ENCODE results near the gene NINL.

NINL gene

DNA sequence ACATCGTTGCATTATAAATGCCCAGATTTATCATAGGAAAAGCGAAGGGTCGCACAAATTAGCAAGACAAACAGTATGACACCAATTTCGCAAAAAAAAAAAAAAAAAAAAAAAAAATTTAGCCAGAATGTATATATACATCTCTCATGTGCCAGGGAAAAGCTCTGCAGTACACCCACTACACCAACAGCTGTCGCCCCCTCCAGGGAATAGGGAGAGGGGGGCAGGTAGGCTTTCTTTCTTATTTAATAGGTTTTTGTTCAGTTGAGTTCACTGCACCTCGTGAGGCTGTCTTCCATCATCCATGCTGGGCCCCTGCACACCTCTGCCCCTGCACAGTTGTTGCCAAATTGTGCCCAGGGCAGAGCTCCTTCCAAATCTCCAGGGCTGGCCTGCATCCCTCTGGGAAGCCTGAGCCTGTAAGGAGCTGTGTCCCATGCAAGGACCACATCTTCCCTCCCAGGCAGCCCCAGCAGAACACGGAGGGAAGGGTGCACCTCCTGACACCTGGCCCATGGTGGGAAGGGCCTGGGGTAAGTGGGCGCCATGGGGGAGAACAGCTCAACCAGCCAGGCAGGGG, 85.4 kb downstream of the NINL start:
- no peak for DNase-seq (ENCODE audit: low spot score)

- DNase-seq (ENCODE audit: low spot score) = no peak
Observed at GRCh38 chr20:25499031-25499430, 86.3 kb downstream of the NINL start.

DNA sequence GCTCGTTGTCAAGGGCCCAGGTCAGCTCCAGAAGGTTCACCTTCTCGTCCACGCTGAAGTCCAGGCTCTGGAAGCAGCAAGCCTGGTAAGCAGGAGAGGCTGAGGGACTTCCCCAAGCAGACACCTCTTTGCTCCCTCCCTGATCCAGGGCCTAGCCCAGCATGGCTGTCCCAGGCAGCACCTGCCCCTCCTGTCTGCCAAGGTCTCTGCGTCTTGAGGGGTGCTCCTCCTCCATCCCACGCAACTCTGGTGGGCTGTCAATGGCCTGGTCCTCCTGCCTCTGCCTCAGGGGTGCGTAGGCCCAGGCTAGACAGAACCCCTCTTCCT, 87.1 kb downstream of the NINL start:
- no peak for DNase-seq (ENCODE audit: low spot score)

GRCh38 chr20:25497586-25498279, 87.6 kb downstream of the NINL start:
- no peak for DNase-seq (ENCODE audit: low spot score)

GRCh38 chr20:25496968-25497401, 88.3 kb downstream of the NINL start:
- DNase-seq (ENCODE audit: low spot score) = no peak

DNA sequence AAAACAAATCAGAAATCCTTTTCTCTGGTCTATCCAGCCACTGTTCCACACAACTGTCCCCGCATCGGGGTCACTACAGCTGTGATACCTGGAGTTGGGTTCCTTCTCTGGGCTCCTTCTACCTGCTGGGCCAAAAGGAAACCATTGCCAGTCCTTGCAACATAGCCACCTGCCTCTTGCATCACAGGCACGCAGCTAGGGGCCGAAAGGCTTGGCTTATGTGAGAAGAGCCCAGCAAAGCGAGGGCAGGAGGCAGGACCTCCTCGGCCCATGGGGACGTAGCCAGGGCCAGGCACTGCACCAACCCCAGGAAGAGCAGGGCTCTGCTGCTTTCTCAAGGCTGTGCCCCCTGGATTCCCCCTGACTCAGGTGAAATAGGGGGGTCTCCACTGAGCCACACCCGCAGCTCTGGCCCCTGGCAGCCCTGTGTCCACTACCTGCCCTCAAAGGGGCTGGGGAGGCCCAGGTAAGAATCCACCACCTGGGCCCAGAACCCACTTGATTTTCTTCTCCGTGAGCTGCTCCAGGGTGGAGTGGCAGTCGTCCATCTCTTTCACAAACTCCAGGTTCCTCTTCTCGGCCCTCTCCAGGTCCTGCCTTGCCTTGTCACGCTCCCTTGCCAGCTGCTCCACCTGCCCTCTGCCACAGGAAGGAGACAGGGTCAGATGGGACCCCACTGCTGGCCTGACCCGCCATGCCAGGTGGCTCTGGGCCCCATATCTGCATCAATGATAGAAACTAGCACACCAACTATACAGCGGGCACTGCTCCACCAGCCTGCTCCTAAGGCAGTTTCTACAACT, 89.0 kb downstream of the NINL start:
- DNase-seq (ENCODE audit: low spot score) = no peak

- no peak for DNase-seq (ENCODE audit: low spot score)
Observed at GRCh38 chr20:25495189-25495824, 90.0 kb downstream of the NINL start.

- DNase-seq (ENCODE audit: low spot score) = no peak
Observed at GRCh38 chr20:25494506-25495188, 90.7 kb downstream of the NINL start.

DNA sequence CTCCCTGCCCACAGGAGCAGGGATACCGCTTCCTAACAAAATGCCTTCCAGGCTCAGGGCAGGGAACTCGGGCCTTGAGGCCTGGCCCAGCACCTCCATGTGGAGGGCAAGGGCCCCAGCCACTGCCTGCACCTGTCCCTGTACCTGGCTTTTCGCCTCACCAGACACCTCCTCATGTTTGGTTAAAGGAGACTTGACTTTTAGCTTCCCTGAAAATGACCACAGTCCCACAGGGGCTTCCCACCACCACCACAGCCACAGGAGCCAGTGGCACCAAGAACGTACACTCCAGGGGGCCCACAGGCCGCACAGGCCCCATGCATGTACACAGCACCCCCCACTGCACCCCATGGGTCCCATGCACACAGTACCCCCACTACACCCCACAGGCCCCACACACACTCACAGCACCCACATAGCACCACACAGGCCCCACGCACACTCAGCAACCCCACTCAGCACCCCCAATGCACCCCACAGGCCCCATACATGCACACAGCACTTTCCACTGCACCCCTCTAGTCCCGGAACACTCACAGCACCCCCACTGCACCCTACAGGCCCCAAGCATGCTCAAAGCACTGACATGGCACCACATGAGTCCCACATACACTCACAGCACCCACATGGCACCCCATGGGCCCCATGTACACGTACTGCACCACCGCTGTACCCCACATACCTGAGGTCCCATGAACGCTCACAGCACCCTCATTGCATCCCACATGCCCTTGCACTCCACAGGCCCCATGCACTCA, 91.4 kb downstream of the NINL start:
- DNase-seq (ENCODE audit: low spot score) = no peak

DNA sequence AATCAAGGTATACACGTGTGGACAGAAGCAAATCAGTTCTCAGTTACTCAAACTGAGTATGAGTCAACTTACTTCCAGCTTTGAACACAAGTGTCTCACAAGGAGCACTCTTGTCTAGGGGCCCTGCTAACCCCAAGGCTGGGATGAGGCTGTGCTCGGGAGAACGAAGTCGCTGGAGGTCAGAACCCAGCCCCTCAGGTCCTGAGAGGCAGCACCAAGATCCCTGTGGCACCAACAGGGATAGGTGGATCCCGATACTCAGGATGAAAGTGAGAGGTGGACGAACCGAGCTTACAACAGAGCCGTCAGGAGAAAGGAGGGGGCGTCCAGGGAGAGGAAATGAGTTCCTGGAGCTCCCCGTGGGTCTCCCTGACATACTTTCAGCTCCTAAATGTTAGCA, 92.2 kb downstream of the NINL start:
- DNase-seq (ENCODE audit: low spot score) = no peak

GRCh38 chr20:25491446-25492038, 93.8 kb downstream of the NINL start:
- DNase-seq (ENCODE audit: low spot score) = no peak

DNA sequence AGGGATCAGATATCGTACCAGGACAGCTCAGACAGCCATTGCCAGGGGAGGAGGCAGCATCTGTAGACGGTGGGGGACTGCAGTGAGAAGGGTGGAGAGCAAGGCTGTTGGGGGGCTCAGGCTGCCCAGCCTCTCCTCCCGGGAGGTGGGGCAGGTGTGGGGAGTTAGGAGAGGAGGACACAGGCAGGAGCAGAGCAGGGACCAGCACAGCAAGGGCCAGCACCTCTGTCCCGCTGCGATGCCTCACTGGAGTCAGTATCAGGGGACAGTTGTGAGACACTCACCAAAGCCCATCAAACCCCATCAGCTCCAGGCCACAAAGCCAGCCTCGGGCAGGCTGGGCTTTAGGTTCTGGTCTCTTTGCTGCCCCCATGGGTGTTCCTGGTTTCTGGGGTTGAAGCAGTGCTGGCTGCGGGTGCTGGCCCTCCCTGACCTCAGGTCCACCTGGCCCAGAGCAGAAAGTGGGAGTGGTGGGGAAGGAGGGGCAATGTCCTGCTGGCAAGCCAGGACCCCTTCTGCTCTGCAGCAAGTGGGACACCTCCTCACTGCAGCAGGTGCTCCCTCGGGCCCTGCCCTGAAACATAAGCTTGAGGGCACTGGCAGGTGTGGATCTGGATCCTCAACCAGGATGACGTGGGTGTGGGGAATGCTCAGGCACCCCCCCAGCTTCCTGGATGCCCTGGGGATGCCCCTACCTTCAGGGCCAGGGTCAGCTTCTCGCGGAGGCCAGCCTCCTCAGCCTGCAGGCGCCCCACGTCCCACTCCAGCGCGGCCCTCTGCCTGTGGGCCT, 94.5 kb downstream of the NINL start:
- DNase-seq (ENCODE audit: low spot score) = no peak

GRCh38 chr20:25489221-25489871, 96.0 kb downstream of the NINL start:
- no peak for DNase-seq (ENCODE audit: low spot score)

DNA sequence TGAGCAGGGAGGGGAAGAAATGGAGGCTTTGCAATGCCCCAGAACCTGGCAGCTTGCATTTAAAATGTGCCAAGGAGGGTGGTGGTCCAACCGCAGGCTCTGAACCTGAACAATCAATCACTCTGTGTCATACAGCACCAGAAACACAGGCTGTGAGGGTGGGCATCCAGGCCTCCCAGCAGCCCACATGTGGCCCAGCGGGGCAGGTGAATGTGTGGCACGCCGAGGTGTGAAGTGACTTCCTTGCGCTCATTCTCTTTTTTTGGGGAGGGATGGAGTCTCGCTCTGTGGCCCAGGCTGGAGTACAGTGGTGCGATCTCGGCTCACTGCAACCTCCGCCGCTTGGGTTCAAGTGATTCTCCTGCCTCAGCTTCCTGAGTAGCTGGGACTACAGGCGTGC, 97.4 kb downstream of the NINL start:
- no peak for DNase-seq (ENCODE audit: low spot score)

- DNase-seq (ENCODE audit: low spot score) = no peak
Observed at GRCh38 chr20:25487306-25487705, 98.0 kb downstream of the NINL start.

- DNase-seq (ENCODE audit: low spot score) = no peak
Observed at GRCh38 chr20:25486377-25486776, 99.0 kb downstream of the NINL start.

- no peak for DNase-seq (ENCODE audit: low spot score)
Observed at GRCh38 chr20:25485872-25486271, 99.5 kb downstream of the NINL start.

DNA sequence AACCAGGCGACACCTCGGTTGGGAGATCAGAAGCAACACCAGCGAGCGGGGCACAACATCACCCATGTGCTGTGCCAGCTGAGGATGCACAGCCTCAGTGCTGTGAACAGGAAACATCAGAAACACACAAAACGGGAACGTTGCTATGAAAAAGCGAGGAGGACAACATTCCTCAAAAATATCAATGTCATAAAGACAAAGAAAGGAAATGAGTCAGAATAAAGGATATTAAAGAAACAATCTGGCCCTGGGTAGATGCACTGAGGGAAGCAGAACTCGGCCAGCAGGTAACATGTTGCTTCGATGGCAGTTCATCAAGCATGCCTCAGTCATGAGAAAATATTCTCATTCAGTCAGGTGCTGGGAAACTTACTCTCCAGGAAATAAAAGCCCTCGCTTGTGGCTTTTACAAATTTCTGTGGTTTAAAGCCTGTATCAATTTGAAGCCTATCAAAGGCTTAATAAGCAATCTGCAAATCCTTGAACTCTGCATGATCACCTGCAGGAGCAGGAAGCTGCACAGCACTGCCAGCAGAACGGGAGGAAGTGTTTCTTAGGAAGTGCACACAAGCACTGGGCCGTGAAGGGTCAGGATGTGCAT, 100.3 kb downstream of the NINL start:
- DNase-seq (ENCODE audit: low spot score) = no peak

- no peak for DNase-seq (ENCODE audit: low spot score)
Observed at GRCh38 chr20:25484224-25484846, 101.0 kb downstream of the NINL start.

All from germinal center (tissue), 1 donor.